ENCODE measurements around the gene PCDHGB3.
"Not testable (repeated sequence)": the region's sequence is repeated elsewhere in the genome, so short reads cannot be mapped to it uniquely, and the experiment has no call there.

The PCDHGB3 gene

DNA sequence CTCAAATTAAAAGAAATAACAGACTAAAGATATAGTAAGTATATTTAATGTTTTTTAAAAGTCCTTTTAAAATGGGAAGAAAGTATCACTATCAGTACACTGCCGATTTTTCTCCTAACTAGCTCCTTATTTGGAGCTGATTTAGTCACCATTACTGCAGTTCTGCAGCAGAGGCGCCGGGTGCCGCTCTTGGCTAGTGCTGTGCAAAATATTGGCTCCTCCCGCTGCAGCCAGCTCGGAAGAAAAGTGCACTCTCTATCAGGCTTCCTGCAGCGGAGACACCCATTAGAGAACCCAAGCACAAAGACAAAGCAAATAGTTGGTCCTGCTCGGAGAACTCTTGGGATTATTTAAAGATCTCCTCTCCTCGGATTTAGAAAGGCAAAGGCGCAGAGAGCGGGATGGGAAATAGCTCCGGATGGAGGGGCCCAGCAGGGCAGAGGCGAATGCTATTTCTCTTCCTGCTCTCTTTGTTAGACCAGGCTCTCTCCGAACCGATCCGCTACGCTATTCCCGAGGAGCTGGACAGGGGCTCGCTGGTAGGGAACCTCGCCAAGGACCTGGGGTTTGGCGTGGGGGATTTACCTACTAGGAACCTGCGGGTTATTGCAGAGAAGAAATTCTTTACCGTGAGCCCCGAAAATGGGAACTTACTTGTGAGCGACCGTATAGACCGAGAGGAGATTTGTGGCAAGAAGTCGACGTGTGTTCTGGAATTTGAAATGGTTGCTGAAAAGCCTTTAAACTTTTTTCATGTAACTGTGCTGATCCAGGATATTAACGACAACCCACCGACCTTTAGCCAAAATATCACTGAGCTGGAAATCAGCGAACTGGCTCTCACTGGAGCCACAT, at the start of gene PCDHGB3:
TSS of gene PCDHGB3 (plus strand) at position 249 of the 855 bp plus-strand sequence. CDS start at position 402, 153 bp downstream.
- DNase-seq (ENCODE audit: low read depth in 2 of 2): no peak

DNA sequence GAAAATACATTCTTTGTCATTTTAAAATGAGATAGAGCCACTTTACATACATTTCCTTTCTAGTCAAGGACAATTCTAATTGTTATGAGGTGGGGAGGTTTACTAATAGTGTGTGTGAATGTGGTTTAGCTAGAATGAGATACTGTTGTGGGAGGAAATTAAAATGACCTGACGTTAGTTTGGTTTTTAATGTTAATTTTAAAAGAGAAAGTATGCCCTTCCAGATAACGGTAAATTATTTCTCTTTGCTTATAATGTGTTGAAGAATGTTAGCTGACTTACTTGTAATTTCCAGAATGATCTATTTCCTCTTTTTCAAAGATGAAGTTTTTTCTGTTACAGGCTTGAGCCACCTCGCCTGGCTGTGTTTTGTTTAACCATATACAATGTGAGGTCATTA, 47.8 kb upstream of the PCDHGB3 start:
- no peak for DNase-seq (ENCODE audit: low read depth in 2 of 2)

DNA sequence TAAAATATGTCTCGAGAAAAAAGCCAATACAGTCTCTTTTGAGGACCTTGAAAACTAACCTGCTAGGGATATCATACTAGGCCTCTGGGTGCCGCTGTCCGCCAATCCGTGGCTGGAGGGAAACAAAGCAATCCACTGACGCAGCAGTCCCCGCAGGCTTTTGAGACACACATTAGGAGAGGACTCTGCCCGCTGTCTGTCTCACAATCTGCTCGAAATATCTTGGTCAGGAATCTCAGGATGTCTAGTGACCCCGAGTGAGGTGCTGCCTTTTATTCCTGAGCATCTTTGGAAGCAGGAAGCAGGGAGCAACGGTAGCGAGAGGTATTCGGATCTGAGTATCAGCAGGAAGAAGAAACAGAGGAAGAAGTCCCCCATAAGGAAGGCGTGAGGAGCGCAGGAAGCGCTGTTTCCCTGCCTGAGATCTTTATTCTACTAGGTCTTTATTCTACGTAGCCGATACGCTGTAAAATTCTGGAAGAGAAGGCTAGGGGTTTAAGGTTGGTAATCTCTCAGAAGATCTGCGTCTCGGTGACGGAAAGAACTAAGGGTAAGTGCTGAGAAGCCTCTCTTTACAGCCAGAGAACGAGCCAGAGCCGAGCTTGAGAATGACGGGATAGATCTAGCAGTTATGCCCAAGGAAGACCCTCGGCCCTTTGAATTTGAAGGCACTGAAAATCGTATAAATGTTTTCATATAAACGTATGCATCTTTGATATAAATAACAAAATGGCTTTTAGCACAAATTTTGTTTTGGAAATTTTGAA, 43.8 kb upstream of the PCDHGB3 start:
- DNase-seq (ENCODE audit: low read depth in 2 of 2): peak; percentile 46 to 50

- DNase-seq (ENCODE audit: low read depth in 2 of 2): no peak
These were observed 41.8 kb upstream of the PCDHGB3 start for GRCh38 chr5:141328231-141328630.

GRCh38 chr5:141330299-141331080, 39.6 kb upstream of the PCDHGB3 start, which contains the start of gene PCDHGA1:
PCDHGA1 (plus strand) TSS chr5:141330514.
- DNase-seq (ENCODE audit: low read depth in 2 of 2): no peak

GRCh38 chr5:141332571-141332970, 37.5 kb upstream of the PCDHGB3 start:
- DNase-seq (ENCODE audit: low read depth in 2 of 2): not testable (repeated sequence)

GRCh38 chr5:141338538-141339306, 31.3 kb upstream of the PCDHGB3 start, which contains the start of gene PCDHGA2:
PCDHGA2 (plus strand) TSS chr5:141338760.
- no peak for DNase-seq (ENCODE audit: low read depth in 2 of 2)

DNA sequence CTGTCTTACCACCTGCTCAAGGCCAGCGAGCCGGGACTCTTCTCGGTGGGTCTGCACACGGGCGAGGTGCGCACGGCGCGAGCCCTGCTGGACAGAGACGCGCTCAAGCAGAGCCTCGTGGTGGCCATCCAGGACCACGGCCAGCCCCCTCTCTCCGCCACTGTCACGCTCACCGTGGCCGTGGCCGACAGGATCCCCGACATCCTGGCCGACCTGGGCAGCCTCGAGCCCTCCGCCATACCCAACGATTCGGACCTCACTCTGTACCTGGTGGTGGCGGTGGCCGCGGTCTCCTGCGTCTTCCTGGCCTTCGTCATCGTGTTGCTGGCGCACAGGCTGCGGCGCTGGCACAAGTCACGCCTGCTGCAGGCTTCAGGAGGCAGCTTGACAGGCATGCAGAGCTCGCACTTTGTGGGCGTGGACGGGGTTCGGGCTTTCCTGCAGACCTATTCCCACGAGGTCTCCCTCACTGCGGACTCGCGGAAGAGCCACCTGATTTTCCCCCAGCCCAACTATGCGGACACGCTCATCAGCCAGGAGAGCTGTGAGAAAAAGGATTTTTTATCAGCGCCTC, 29.2 kb upstream of the PCDHGB3 start:
- not testable (repeated sequence) for DNase-seq (ENCODE audit: low read depth in 2 of 2)

DNA sequence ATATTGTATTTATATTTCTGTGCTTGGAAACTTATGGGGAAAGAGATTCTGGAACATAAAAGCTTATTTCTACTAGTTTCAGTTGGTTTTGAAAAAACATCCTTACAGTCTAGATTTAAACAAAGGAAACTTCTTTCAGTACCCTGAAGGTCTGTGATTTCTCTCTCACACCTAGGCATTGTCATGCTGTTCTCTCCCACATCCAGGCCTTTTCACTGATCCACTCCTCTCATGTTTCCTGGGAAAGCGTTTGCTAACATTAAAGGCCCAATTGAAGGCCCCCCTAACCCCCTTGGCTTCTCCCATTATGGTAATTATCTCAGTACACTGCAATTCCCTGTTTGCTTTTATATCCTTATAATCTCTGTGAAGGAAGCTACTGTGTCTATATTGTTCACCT, 27.3 kb upstream of the PCDHGB3 start:
- DNase-seq (ENCODE audit: low read depth in 2 of 2): no peak

GRCh38 chr5:141343242-141343952, 26.6 kb upstream of the PCDHGB3 start, which contains the start of gene PCDHGA3:
PCDHGA3 (plus strand) TSS chr5:141343829; CDS start chr5:141344034, 205 bp downstream.
- DNase-seq (ENCODE audit: low read depth in 2 of 2): no peak

DNA sequence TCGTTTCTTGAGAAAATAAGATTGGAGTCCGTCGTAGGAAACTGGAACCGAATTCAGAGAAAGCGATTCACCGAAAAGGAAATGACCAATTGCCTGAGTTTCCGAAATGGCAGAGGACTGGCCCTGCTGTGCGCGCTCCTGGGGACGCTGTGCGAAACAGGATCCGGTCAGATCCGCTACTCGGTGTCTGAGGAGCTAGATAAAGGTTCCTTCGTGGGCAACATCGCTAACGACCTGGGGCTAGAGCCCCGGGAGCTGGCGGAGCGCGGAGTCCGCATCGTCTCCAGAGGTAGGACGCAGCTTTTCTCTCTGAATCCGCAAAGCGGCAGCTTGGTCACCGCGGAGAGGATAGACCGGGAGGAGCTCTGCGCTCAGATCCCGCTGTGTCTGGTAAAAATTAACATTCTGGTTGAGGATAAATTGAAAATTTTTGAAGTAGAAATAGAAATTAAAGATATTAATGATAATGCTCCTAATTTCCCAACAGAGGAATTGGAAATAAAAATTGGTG, 26.0 kb upstream of the PCDHGB3 start:
- DNase-seq (ENCODE audit: low read depth in 2 of 2): no peak

- DNase-seq (ENCODE audit: low read depth in 2 of 2): no peak
These were observed 24.7 kb upstream of the PCDHGB3 start for GRCh38 chr5:141345327-141345726.

GRCh38 chr5:141346017-141346416, 24.0 kb upstream of the PCDHGB3 start:
- not testable (repeated sequence) for DNase-seq (ENCODE audit: low read depth in 2 of 2)

GRCh38 chr5:141349917-141350619, 20.0 kb upstream of the PCDHGB3 start, which contains the start of gene PCDHGB1:
PCDHGB1 (plus strand) TSS chr5:141350099; CDS start chr5:141350261, 162 bp downstream.
- no peak for DNase-seq (ENCODE audit: low read depth in 2 of 2)

DNA sequence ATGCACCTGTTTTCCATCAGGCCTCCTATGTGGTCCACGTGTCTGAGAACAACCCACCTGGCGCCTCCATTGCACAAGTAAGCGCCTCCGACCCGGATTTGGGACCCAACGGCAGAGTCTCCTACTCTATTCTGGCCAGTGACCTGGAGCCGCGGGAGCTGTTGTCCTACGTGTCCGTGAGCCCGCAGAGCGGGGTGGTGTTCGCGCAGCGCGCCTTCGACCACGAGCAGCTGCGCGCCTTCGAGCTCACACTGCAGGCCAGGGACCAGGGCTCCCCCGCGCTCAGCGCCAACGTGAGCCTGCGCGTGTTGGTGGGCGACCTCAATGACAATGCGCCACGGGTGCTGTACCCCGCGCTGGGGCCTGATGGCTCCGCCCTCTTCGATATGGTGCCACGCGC, 18.5 kb upstream of the PCDHGB3 start:
- DNase-seq (ENCODE audit: low read depth in 2 of 2): no peak

- DNase-seq (ENCODE audit: low read depth in 2 of 2): no peak
These were observed 15.1 kb upstream of the PCDHGB3 start, which contains the start of gene PCDHGA4 for GRCh38 chr5:141354900-141355469. PCDHGA4 (plus strand) TSS chr5:141355021; CDS start chr5:141355108, 87 bp downstream.

DNA sequence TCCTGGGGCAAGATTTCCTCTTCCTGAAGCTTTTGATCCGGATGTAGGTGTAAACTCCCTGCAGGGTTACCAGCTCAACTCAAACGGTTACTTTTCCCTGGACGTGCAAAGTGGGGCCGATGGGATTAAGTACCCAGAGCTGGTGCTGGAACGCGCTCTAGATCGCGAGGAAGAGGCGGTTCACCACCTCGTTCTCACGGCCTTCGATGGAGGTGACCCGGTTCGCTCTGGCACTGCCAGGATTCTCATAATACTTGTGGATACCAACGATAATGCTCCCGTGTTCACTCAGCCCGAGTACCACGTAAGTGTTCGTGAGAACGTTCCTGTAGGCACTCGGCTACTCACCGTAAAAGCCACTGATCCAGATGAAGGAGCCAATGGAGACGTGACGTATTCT, 14.4 kb upstream of the PCDHGB3 start:
- no peak for DNase-seq (ENCODE audit: low read depth in 2 of 2)

DNA sequence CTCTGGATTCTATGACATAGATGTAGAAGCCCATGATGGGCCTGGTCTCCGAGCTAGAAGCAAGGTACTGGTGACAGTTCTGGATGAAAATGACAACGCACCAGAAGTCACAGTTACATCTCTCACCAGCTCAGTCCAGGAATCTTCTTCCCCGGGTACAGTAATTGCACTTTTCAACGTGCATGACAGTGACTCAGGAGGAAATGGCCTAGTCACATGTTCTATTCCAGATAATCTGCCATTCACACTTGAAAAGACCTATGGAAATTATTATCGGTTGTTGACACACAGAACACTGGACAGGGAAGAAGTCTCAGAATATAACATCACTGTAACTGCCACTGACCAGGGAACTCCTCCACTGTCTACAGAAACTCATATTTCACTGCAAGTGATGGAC, 13.9 kb upstream of the PCDHGB3 start:
- DNase-seq (ENCODE audit: low read depth in 2 of 2): no peak
